ENCODE results near the gene CCDC102B. TPM values are rescaled to one million over a fixed set of nuclear protein-coding genes. Genes with fewer than 3 reads are reported as not detected.

The CCDC102B gene
- total and polyA plus RNA-seq, 9 donors: 1.8 to 7.0 (median 4.2) TPM

GRCh38 chr18:69031571-69031970 lies 233.7 kb downstream of the CCDC102B start:
- H3K4me3 ChIP-seq: no peak overlapping the region
- no peak for TF ChIP-seq CTCF (IDR thresholded peaks at IDR 0.05)
- TF ChIP-seq EP300 (IDR thresholded peaks at IDR 0.05): no peak
- no peak for TF ChIP-seq POLR2A (IDR thresholded peaks at IDR 0.05)
- WGBS, 3 donors: 48 to 59% (median 52%) methylated on average over 1 of the region's 1 CpG
- no peak for DNase-seq
- no peaks in the 10 kb centered on the region for H3K27me3 ChIP-seq
- no peaks in the 10 kb centered on the region for H3K36me3 ChIP-seq
- H3K4me1 ChIP-seq (ENCODE audit: insufficient read depth): no peaks in the 10 kb centered on the region
- intact Hi-C loops (cut with DNase I): no loop called here
- H3K9me3 ChIP-seq: no peaks in the 10 kb centered on the region
- no peak overlapping the region for H3K27ac ChIP-seq

GRCh38 chr18:69032009-69032408 lies 234.1 kb downstream of the CCDC102B start:
- H3K4me1 ChIP-seq (ENCODE audit: insufficient read depth): no peaks in the 10 kb centered on the region
- TF ChIP-seq POLR2A (IDR thresholded peaks at IDR 0.05) (no peak), EP300 (IDR thresholded peaks at IDR 0.05) (no peak), CTCF (IDR thresholded peaks at IDR 0.05) (no peak)
- H3K9me3 ChIP-seq: no peaks in the 10 kb centered on the region
- DNase-seq: no peak
- no peaks in the 10 kb centered on the region for H3K27me3 ChIP-seq
- no peaks in the 10 kb centered on the region for H3K36me3 ChIP-seq
- intact Hi-C loops (cut with DNase I): no loop called here
- no peak overlapping the region for H3K27ac ChIP-seq
- no peak overlapping the region for H3K4me3 ChIP-seq

GRCh38 chr18:69035756-69036155 lies 237.9 kb downstream of the CCDC102B start:
- no peak for DNase-seq
- H3K9me3 ChIP-seq: no peaks in the 10 kb centered on the region
- no peaks in the 10 kb centered on the region for H3K27me3 ChIP-seq
- WGBS, 3 donors: 96 to 98% (median 97%) methylated on average over 1 of the region's 1 CpG
- no peak overlapping the region for H3K27ac ChIP-seq
- TF ChIP-seq CTCF (IDR thresholded peaks at IDR 0.05): no peak
- TF ChIP-seq EP300 (IDR thresholded peaks at IDR 0.05): no peak
- TF ChIP-seq POLR2A (IDR thresholded peaks at IDR 0.05): no peak
- H3K4me1 ChIP-seq (ENCODE audit: insufficient read depth): no peaks in the 10 kb centered on the region
- no peaks in the 10 kb centered on the region for H3K36me3 ChIP-seq
- intact Hi-C loops (cut with DNase I): no loop called here
- H3K4me3 ChIP-seq: no peak overlapping the region

- 44 to 98% (median 96%) methylated on average over 1 of the region's 1 CpG for WGBS, 3 donors
- no peaks in the 10 kb centered on the region for H3K36me3 ChIP-seq
- no peak for DNase-seq
- TF ChIP-seq POLR2A (IDR thresholded peaks at IDR 0.05) (no peak), EP300 (IDR thresholded peaks at IDR 0.05) (no peak), CTCF (IDR thresholded peaks at IDR 0.05) (no peak)
- H3K27me3 ChIP-seq: no peaks in the 10 kb centered on the region
- no peaks in the 10 kb centered on the region for H3K9me3 ChIP-seq
- intact Hi-C loops (cut with DNase I): no loop called here
- H3K27ac ChIP-seq: no peak overlapping the region
- H3K4me1 ChIP-seq (ENCODE audit: insufficient read depth): no peaks in the 10 kb centered on the region
- H3K4me3 ChIP-seq: no peak overlapping the region
Observed at GRCh38 chr18:69044215-69044614, 246.3 kb downstream of the CCDC102B start.

GRCh38 chr18:69064063-69064462 lies 266.2 kb downstream of the CCDC102B start:
- Histone ChIP-seq H3K27ac (no peak overlapping the region), H3K9me3 (no peaks in the 10 kb centered on the region), H3K27me3 (no peaks in the 10 kb centered on the region), H3K36me3 (no peaks in the 10 kb centered on the region), H3K4me3 (no peak overlapping the region), H3K4me1 (ENCODE audit: insufficient read depth) (no peaks in the 10 kb centered on the region)
- TF ChIP-seq CTCF (IDR thresholded peaks at IDR 0.05) (no peak), EP300 (IDR thresholded peaks at IDR 0.05) (no peak), POLR2A (IDR thresholded peaks at IDR 0.05) (no peak)
- 68 to 70% (median 70%) methylated on average over 4 of the region's 4 CpGs for WGBS, 3 donors
- DNase-seq: no peak
- intact Hi-C loops (cut with DNase I): no loop called here

Measured in ovary (tissue), 9 donors.